CD4-positive, alpha-beta T cell (primary cell): ENCODE data around the gene SYNGR2. TPM values are rescaled to one million over a fixed set of nuclear protein-coding genes. Genes with fewer than 3 reads are reported as not detected.

ENCODE experiments used
- ATAC-seq: fragments of 200-7000 bp; cut with Tn5 transposase; one replicate; pipeline ENCODE4 v1.10.0; 2022; ENCODE audit warnings: mild to moderate bottlenecking; ENCODE audit not compliant: poor library complexity
- CTCF ChIA-PET: fragments of 350-600 bp; sonication (Branson Sonifier 250); formaldehyde crosslinking; loops from one replicate; lab custom pipeline; 2021; ENCODE audit warnings: antibody characterized with exemption, inconsistent platforms; lab: Charles Lee
- POLR2A ChIA-PET: fragments of 350-600 bp; sonication (Branson Sonifier 250); formaldehyde crosslinking; loops from one replicate; lab custom pipeline; 2021; ENCODE audit warnings: antibody characterized with exemption, inconsistent platforms; lab: Charles Lee
- DNase-seq, 14 experiments: peaks; one replicate each; pipeline ENCODE4 v3.0.0-alpha.2; 2013 to 2020; ENCODE audit warnings: mixed read lengths in 2 of 14
- H3K27ac ChIP-seq, 2 donors: one replicate each; pipeline versions ENCODE4 v1.5.1 to v1.7.0; 2013; ENCODE audit warnings: low read length in 2 of 2, low read depth in 1 of 2, mild to moderate bottlenecking in 1 of 2
- H3K27me3 ChIP-seq, 2 experiments: 1 replicate in 1 of 2; 2 replicates in 1 of 2; pipeline versions ENCODE4 v1.6.1 to v1.7.0; 2013; ENCODE audit warnings: low read length in 2 of 2, control low read depth in 1 of 2, mild to moderate bottlenecking in 1 of 2, moderate library complexity in 1 of 2; ENCODE audit not compliant: insufficient read depth in 2 of 2, control insufficient read depth in 1 of 2
- H3K36me3 ChIP-seq: one replicate; pipeline ENCODE4 v1.6.1; 2013; ENCODE audit warnings: low read length, control low read depth; ENCODE audit not compliant: insufficient read depth
- H3K4me1 ChIP-seq: one replicate; pipeline ENCODE4 v1.6.1; 2013; ENCODE audit warnings: low read length, control low read depth; ENCODE audit not compliant: insufficient read depth
- H3K4me3 ChIP-seq: one replicate; pipeline ENCODE4 v1.5.1; 2013; ENCODE audit warnings: mild to moderate bottlenecking, low read length, moderate library complexity
- H3K9me3 ChIP-seq, 2 experiments: 1 replicate in 1 of 2; 2 replicates in 1 of 2; pipeline versions ENCODE4 v1.6.1 to v1.7.0; 2013; ENCODE audit warnings: low read length in 2 of 2, mild to moderate bottlenecking in 2 of 2, control low read depth in 1 of 2, moderate library complexity in 1 of 2; ENCODE audit not compliant: control insufficient read depth in 1 of 2, insufficient read depth in 1 of 2
- H3K27ac Mint-ChIP-seq: one replicate; pipeline ENCODE4 v1.8.0; 2020; ENCODE audit warnings: mixed read lengths
- H3K27me3 Mint-ChIP-seq: one replicate; pipeline ENCODE4 v1.8.0; 2021; ENCODE audit warnings: mixed read lengths
- H3K36me3 Mint-ChIP-seq: one replicate; pipeline ENCODE4 v1.8.0; 2021; ENCODE audit warnings: low read depth, mixed read lengths
- H3K4me1 Mint-ChIP-seq: one replicate; pipeline ENCODE4 v1.8.0; 2021; ENCODE audit warnings: low read depth, mixed read lengths
- H3K4me3 Mint-ChIP-seq: one replicate; pipeline ENCODE4 v1.8.0; 2020; ENCODE audit warnings: mild to moderate bottlenecking, mixed read lengths
- H3K9me3 Mint-ChIP-seq: one replicate; pipeline ENCODE4 v1.8.0; 2020; ENCODE audit warnings: mixed read lengths
- CTCF ChIP-seq: fragments of 200-600 bp; IDR thresholded peaks from one replicate; pipeline ENCODE4 v1.8.0; 2022; ENCODE audit warnings: antibody characterized with exemption, mild to moderate bottlenecking
- intact Hi-C, 2 experiments: fragments of 100-400 bp; cut with DNase I in 1 of 2; cut with micrococcal nuclease in 1 of 2; formaldehyde crosslinking; loops; one replicate each; pipeline versions ENCODE4 v1.15.1 to v1.9.0; 2023 to 2025; cut with DNase I, micrococcal nuclease
- total RNA-seq, 174 experiments: library from RNA in 2 of 174; stranded (reverse) in 2 of 174; gene quantifications; one replicate each; pipeline ENCODE4 v1.2.3 and lab custom pipeline; 2021 to 2026

SYNGR2 gene
- total RNA-seq, 2 experiments from 2014 or later: 34.9 to 41.3 TPM

GRCh38 chr17:78185981-78186691, 17.8 kb downstream of the SYNGR2 start:
- no peak for ATAC-seq
- intact Hi-C loops: loop anchor here in 1 of 2 experiments (5.0 kb wide), 1 partner anchor 44 kb away; no protein-coding TSS in a partner anchor
- ChIA-PET CTCF (interaction anchor here (0.8 to 1.0 kb wide), 3 partner anchors 10 to 65 kb away, joined by 3 to 4 read pairs (median 3); no protein-coding TSS in a partner anchor), POLR2A (interaction anchor here (1.0 to 1.1 kb wide), 3 partner anchors 9 to 73 kb away, joined by 3 to 5 read pairs (median 3); no protein-coding TSS in a partner anchor)
- Histone ChIP-seq H3K36me3 (no peaks in the 10 kb centered on the region), H3K27me3 (no peaks in the 10 kb centered on the region), H3K9me3 (no peaks in the 10 kb centered on the region), H3K4me1 (peaks cover 22% of the 10 kb centered on the region), H3K4me3 (no peak overlapping the region), H3K27ac (no peak overlapping the region)
- Mint-ChIP-seq H3K4me3 (peak overlapping the region; percentile 82), H3K9me3 (no peaks in the 10 kb centered on the region), H3K36me3 (no peaks in the 10 kb centered on the region), H3K4me1 (peaks cover 16% of the 10 kb centered on the region), H3K27ac (no peak overlapping the region), H3K27me3 (no peaks in the 10 kb centered on the region)
- TF ChIP-seq CTCF: no peak
- DNase-seq: no peak

GRCh38 chr17:78186692-78187595, 18.6 kb downstream of the SYNGR2 start, which contains the start of the genes AFMID and TK1:
Gene AFMID, plus strand, starts transcription at chr17:78187362. Its CDS starts 9 bp downstream, at chr17:78187371.
Gene TK1, minus strand, starts transcription at chr17:78187052. Its CDS starts 58 bp downstream, at chr17:78186994.
- Histone ChIP-seq H3K4me1 (peaks cover 22% of the 10 kb centered on the region), H3K36me3 (no peaks in the 10 kb centered on the region), H3K27ac (no peak within 1 kb of the TSS), H3K4me3 (peak within 1 kb of the TSS; percentile 64), H3K9me3 (no peaks in the 10 kb centered on the region), H3K27me3 (no peaks in the 10 kb centered on the region)
- ChIA-PET CTCF (interaction anchor here (0.9 to 1.0 kb wide), 2 partner anchors 18 to 64 kb away, joined by 3 read pairs; no protein-coding TSS in a partner anchor), POLR2A (interaction anchor here (1.0 to 1.9 kb wide), 4 partner anchors 10 to 102 kb away, joined by 3 to 5 read pairs (median 4); no protein-coding TSS in a partner anchor)
- Mint-ChIP-seq H3K4me1 (peaks cover 16% of the 10 kb centered on the region), H3K4me3 (peak within 1 kb of the TSS; percentile 84), H3K27me3 (no peaks in the 10 kb centered on the region), H3K36me3 (no peaks in the 10 kb centered on the region), H3K9me3 (no peaks in the 10 kb centered on the region), H3K27ac (no peak within 1 kb of the TSS)
- ATAC-seq: peak; percentile 88
- DNase-seq: peak; percentile 45 to 89 (median 70)
- intact Hi-C loops: loop anchor here in 1 of 2 experiments (5.0 kb wide), 1 partner anchor 45 kb away; no protein-coding TSS in a partner anchor
- TF ChIP-seq CTCF: peak; percentile 47

- TF ChIP-seq CTCF: no peak
- Mint-ChIP-seq H3K9me3 (no peaks in the 10 kb centered on the region), H3K4me1 (no peaks in the 10 kb centered on the region), H3K27me3 (no peaks in the 10 kb centered on the region), H3K36me3 (no peaks in the 10 kb centered on the region), H3K4me3 (no peak overlapping the region), H3K27ac (no peak overlapping the region)
- H3K4me3 ChIP-seq: no peak overlapping the region
- no peaks in the 10 kb centered on the region for H3K36me3 ChIP-seq
- intact Hi-C loops: no loop called here
- ATAC-seq (no peak), DNase-seq (no peak)
- H3K9me3 ChIP-seq: no peaks in the 10 kb centered on the region
- H3K27me3 ChIP-seq: no peaks in the 10 kb centered on the region
- H3K4me1 ChIP-seq: peaks cover 3% of the 10 kb centered on the region
- ChIA-PET POLR2A (no interaction called here), CTCF (interaction anchor here (0.7 kb wide), 1 partner anchor 42 kb away, joined by 3 read pairs; no protein-coding TSS in a partner anchor)
- no peak overlapping the region for H3K27ac ChIP-seq
Observed at GRCh38 chr17:78196716-78197115, 28.3 kb downstream of the SYNGR2 start.
